HG03558 (cell line): ENCODE results near the gene ZDHHC6.
"Not testable (repeated sequence)": the region's sequence is repeated elsewhere in the genome, so short reads cannot be mapped to it uniquely, and the experiment has no call there.

Experiments
- ATAC-seq: cut with Tn5 transposase; IDR thresholded peaks from one replicate; pipeline ENCODE4 v1.9.1; 2021; ENCODE audit warnings: moderate number of reproducible peaks; ENCODE audit not compliant: unreplicated experiment; ENCODE audit errors: extremely low read depth

The ZDHHC6 gene

GRCh38 chr10:112447620-112447928, 860 bp upstream of the ZDHHC6 start:
- ATAC-seq = no peak

- no peak for ATAC-seq
These were observed 459 bp downstream of the ZDHHC6 start for GRCh38 chr10:112446055-112446854.

- no peak for ATAC-seq
These were observed 4.7 kb downstream of the ZDHHC6 start for GRCh38 chr10:112442063-112442462.

GRCh38 chr10:112441520-112441919, 5.2 kb downstream of the ZDHHC6 start:
- no peak for ATAC-seq

DNA sequence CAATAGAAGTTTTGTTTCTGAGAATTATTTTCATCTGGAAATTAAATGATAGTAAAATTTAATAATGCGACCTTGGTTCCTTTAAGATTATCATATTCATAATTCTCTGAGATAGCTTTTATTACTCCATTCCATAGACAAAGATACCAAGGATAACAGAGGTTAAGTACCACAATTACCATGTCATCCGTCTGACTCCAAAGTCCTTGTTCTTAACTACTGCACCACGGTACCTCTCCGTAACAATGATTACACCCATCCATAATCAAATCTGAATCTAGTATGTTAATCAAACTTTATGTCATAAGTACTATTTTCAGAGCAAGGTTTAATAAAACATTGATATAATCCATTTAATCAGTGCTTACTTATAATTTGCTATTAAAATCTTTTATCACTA, 8.4 kb downstream of the ZDHHC6 start:
- ATAC-seq = no peak

DNA sequence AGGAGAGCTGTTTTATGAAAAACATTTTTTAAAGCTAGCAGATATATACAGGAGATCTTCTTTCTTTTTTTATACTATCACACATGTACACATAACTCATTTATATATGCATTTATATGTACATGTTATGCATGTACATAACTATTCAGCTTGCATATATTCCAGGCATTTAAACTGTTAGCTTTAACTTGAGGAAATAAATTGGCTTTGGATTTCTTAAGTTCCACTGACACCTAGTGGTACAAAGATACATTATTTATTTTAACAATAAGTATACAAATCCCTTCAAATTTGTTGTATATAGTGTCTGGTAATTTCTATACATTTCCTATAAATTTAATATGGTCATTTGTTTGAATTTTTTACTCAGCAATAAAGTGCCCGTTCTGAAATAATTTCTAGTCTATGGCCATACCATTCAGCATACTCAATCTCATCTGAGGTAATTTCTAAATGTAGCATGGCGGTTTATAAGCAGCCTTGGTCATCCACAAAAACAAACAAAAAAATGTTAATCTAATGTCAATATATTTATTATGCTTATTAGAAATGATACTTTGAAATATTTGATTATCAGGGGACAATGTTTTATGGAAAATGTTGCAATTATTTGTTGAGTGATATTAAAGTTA, 11.6 kb downstream of the ZDHHC6 start:
- ATAC-seq = no peak

GRCh38 chr10:112433136-112433535, 13.6 kb downstream of the ZDHHC6 start:
- ATAC-seq = no peak

DNA sequence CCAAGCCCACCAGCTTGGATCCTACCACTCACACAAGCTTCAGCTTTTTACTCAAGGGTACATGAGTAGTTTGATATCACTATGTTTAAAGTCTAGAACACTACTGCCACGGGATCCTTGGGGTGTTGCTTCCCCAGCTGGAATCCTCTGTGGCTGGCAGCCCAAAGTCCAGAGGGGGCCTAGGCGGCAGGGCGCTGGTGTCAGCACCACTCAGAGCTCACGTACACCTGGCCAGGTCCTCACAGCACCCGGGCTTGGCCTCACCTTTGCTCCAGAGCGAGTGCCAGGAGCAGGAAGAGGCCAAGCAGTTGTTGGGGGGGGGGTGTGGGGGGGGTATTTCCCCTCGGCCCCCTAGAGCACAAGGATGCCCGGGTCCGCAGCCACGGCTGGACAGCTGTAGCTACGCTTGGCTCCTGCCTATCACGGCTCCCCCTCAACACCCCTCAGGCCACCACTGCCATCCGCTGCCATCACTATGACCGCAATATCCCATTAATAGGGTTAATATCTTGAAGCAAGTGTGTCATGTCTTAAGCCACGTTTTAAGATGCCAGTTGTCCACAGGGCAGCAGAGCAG, 17.0 kb downstream of the ZDHHC6 start:
- ATAC-seq = no peak

DNA sequence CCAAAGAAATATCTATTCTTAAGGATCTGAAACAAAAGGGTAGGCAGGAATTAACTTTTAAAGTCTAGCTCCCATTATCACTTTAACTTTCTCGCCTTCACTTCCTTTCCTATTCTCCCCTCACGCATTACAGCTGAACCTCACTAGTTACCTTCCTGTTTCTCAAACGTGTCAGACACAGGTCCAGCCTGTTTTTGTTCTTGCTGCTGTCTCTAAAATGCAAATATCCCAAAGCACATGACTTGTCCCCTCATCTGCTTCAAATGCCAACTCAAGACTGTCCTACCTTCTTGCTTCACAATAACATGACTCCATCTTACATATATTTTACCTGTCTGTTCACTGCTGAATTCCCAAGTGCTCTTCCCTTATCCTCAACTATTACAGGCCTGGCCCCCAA, 17.6 kb downstream of the ZDHHC6 start:
- ATAC-seq = no peak

- ATAC-seq = no peak
These were observed 20.6 kb downstream of the ZDHHC6 start for GRCh38 chr10:112426111-112426510.

DNA sequence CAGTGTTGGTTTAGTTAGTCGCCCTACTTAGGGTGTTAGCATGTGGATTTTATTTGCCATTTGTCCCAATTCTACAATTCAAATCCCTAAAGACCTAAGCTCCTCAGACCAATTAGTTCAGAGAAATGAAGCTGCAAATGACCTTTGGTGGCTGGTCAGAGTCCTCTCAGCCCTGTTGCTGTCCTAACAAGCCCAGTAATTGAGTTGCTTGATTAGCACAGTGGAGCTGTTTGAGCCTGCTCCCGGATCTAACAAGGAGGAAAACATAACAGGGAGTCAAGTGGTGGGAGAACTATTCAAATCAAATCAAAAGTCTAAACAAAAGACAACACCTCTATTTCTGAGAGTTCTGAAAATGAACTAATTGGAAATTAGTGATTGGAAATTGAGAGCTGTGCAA, 22.1 kb downstream of the ZDHHC6 start:
- ATAC-seq = no peak

GRCh38 chr10:112421731-112422130, 25.0 kb downstream of the ZDHHC6 start:
- no peak for ATAC-seq

GRCh38 chr10:112412696-112413095, 34.0 kb downstream of the ZDHHC6 start:
- no peak for ATAC-seq

- ATAC-seq = no peak
These were observed 37.0 kb downstream of the ZDHHC6 start for GRCh38 chr10:112409755-112410154.

GRCh38 chr10:112409299-112409698, 37.4 kb downstream of the ZDHHC6 start:
- ATAC-seq = no peak

DNA sequence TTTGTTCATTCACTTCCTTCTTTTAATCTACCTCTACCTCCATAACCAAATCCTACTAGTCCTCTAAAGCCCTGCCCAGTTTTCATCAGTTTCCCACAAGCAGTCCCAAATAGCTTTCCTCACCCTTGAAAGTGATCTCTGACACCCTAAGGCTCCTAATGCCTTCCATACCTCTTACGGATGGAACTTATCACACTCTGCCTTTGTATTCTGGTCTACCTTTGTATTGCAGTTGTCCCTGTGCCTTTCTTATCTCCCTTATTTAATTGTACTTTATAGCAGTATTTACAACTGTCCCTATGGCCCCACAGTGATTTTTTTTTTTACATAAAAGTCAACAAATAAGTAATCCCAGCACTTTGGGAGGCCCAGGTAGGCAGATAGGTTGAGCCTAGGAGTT, 39.0 kb downstream of the ZDHHC6 start:
- ATAC-seq = no peak

- not testable (repeated sequence) for ATAC-seq
These were observed 39.9 kb downstream of the ZDHHC6 start for GRCh38 chr10:112406806-112407205.

- no peak for ATAC-seq
These were observed 42.1 kb downstream of the ZDHHC6 start for GRCh38 chr10:112404617-112405016.

GRCh38 chr10:112402917-112403316, 43.8 kb downstream of the ZDHHC6 start:
- ATAC-seq = no peak

DNA sequence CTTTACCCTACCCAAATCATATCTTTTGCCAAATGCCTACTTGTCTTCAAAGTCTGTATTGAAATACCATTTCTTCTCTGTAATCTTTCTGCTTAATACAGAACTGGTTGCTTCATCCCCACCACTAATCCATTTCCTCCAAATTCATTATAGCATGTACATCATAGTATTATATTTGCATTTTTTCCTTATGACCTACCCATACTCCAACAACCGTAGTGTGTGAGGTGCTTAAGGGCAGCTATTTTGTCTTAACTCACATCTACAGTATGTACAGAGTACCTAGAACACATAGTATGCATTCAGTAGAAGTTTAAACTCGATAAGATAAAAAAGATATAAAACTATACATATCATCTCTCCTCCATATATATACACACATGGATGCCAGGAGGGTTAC, 49.1 kb downstream of the ZDHHC6 start:
- ATAC-seq = no peak

DNA sequence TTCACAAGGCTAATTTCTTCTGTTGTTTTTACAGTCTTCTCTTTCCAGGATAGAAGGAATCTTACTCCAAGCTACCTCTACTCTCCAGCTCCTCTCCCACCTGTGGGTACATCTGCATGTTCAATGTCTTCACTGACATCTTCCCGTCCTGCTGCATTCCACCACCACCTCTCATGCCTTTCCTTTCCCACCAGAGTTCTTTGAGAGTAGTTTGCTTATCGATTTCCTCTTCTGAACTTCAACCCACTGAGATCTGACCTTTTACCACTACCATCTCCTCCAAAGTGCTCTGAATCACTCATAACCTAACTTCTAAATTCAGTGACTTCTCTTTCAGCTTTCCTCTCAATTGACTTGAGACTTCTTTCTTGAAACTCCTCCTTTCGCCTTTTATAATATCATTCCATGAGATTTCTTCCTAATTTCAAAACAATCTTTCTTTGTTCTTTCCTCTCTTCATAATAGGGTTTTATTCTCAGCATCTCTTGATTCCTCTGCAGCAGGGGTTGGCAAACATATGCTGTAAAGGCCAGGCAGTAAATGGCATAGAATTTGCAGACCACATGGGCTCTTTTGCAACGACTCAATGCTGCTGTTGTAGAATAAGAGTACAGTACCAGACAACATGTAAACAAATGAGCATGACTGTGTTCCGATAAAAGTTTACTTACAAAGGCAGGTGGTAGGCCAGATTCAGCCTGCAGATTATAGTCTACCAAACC, 50.7 kb downstream of the ZDHHC6 start:
- ATAC-seq = no peak
